IMR-90 (cell line): ENCODE results near the gene MFRP. TPM values are rescaled to one million over a fixed set of nuclear protein-coding genes. Genes with fewer than 3 reads are reported as not detected.

Source experiments
- ATAC-seq: fragments of 200-7000 bp; cut with Tn5 transposase; 2 replicates; pipeline ENCODE4 v1.9.1; 2020; ENCODE audit warnings: low read depth, mild to moderate bottlenecking, moderate library complexity
- BruUV-seq: library from RNA; stranded (reverse); fragments of 400-500 nt; replicated peaks from 2 replicates; lab custom pipeline; 2021; lab: Mats Ljungman, UMichigan
- CTCF ChIA-PET: fragments of 300-600 bp; formaldehyde crosslinking; extraction: SDS; loops from one replicate; lab custom pipeline; 2021; ENCODE audit warnings: antibody characterized with exemption; lab: Yijun Ruan, JAX
- POLR2A ChIA-PET: fragments of 300-600 bp; sonication (Branson Sonifier 250); formaldehyde crosslinking; loops from one replicate; lab custom pipeline; 2022; ENCODE audit warnings: antibody characterized with exemption; ENCODE audit not compliant: unreplicated experiment; lab: Charles Lee
- DNase-seq: peaks from one replicate; pipeline ENCODE4 v3.0.0; 2013
- H2AFZ ChIP-seq: replicated peaks from 2 replicates; pipeline ENCODE3; 2013; ENCODE audit warnings: low read length, mild to moderate bottlenecking; ENCODE audit not compliant: poor library complexity
- H2AK5ac ChIP-seq: 2 replicates; pipeline ENCODE4 v1.6.1; 2013; ENCODE audit warnings: low read depth, low read length, inconsistent platforms
- H2AK9ac ChIP-seq: replicated peaks from 2 replicates; pipeline ENCODE3; 2013; ENCODE audit warnings: mild to moderate bottlenecking, low read depth, low read length, moderate library complexity; ENCODE audit not compliant: poor library complexity
- H2BK120ac ChIP-seq: 2 replicates; pipeline ENCODE4 v1.6.1; 2013; ENCODE audit warnings: low read depth, low read length, inconsistent platforms
- H2BK15ac ChIP-seq: 3 replicates; pipeline ENCODE4 v1.6.1; 2013; ENCODE audit warnings: low read depth, low read length, inconsistent platforms
- H2BK20ac ChIP-seq: 2 replicates; pipeline ENCODE4 v1.6.1; 2013; ENCODE audit warnings: low read depth, mild to moderate bottlenecking, inconsistent platforms, low read length, moderate library complexity
- H2BK5ac ChIP-seq: 2 replicates; pipeline ENCODE4 v1.6.1; 2013; ENCODE audit warnings: mild to moderate bottlenecking, low read depth, low read length, inconsistent platforms; ENCODE audit not compliant: poor library complexity, severe bottlenecking
- H3K14ac ChIP-seq: replicated peaks from 2 replicates; pipeline ENCODE4 v1.6.1; 2013; ENCODE audit warnings: low read depth, low read length, inconsistent platforms
- H3K18ac ChIP-seq: 2 replicates; pipeline ENCODE4 v1.6.1; 2013; ENCODE audit warnings: low read depth, low read length, control low read depth
- H3K23ac ChIP-seq: 2 replicates; pipeline ENCODE4 v1.6.1; 2013; ENCODE audit warnings: low read depth, low read length, inconsistent platforms
- H3K27ac ChIP-seq: 2 replicates; pipeline ENCODE4 v1.5.1; 2013; ENCODE audit warnings: mild to moderate bottlenecking, control low read depth, low read length; ENCODE audit not compliant: insufficient read depth
- H3K27me3 ChIP-seq: 2 replicates; pipeline ENCODE4 v1.6.1; 2013; ENCODE audit warnings: low read length; ENCODE audit not compliant: control insufficient read depth, insufficient read depth
- H3K36me3 ChIP-seq: 2 replicates; pipeline ENCODE4 v1.6.1; 2013; ENCODE audit warnings: low read length, mixed read lengths; ENCODE audit not compliant: control insufficient read depth, insufficient read depth
- H3K4ac ChIP-seq: 2 replicates; pipeline ENCODE4 v1.6.1; 2013; ENCODE audit warnings: low read depth, low read length, inconsistent platforms
- H3K4me1 ChIP-seq: 2 replicates; pipeline ENCODE4 v1.6.1; 2013; ENCODE audit warnings: low read length, mixed read lengths; ENCODE audit not compliant: control insufficient read depth, insufficient read depth
- H3K4me2 ChIP-seq: 2 replicates; pipeline ENCODE4 v1.6.1; 2013; ENCODE audit warnings: low read depth, mild to moderate bottlenecking, control low read depth, low read length, moderate library complexity
- H3K4me3 ChIP-seq: 2 replicates; pipeline ENCODE4 v1.5.1; 2013; ENCODE audit warnings: low read depth, mild to moderate bottlenecking, control low read depth, low read length, moderate library complexity; ENCODE audit not compliant: insufficient read depth
- H3K56ac ChIP-seq: 2 replicates; pipeline ENCODE4 v1.6.1; 2013; ENCODE audit warnings: low read length, inconsistent platforms; ENCODE audit not compliant: insufficient read depth; ENCODE audit errors: extremely low read depth
- H3K79me1 ChIP-seq, 2 experiments: 2 replicates each; pipeline ENCODE4 v1.6.1; 2013; ENCODE audit warnings: low read length in 2 of 2, inconsistent platforms in 1 of 2, low read depth in 1 of 2
- H3K9ac ChIP-seq: 2 replicates; pipeline ENCODE4 v1.6.1; 2013; ENCODE audit warnings: low read depth, low read length, control low read depth
- H3K9me1 ChIP-seq: 2 replicates; pipeline ENCODE4 v1.6.1; 2013; ENCODE audit warnings: low read length, inconsistent platforms; ENCODE audit not compliant: insufficient read depth
- H3K9me3 ChIP-seq: 2 replicates; pipeline ENCODE4 v1.6.1; 2013; ENCODE audit warnings: low read length; ENCODE audit not compliant: control insufficient read depth, insufficient read depth
- H4K20me1 ChIP-seq: 2 replicates; pipeline ENCODE4 v1.6.1; 2013; ENCODE audit warnings: low read length, inconsistent platforms; ENCODE audit not compliant: insufficient read depth
- H4K5ac ChIP-seq: 2 replicates; pipeline ENCODE4 v1.6.1; 2013; ENCODE audit warnings: mild to moderate bottlenecking, low read depth, low read length, control low read depth
- H4K8ac ChIP-seq, 2 experiments: 2 replicates each; pipeline ENCODE4 v1.6.1; 2013; ENCODE audit warnings: low read depth in 2 of 2, low read length in 2 of 2, control low read depth in 1 of 2, inconsistent platforms in 1 of 2
- H4K91ac ChIP-seq: 2 replicates; pipeline ENCODE4 v1.6.1; 2013; ENCODE audit warnings: low read depth, low read length, inconsistent platforms; ENCODE audit not compliant: insufficient read depth
- BHLHE40 ChIP-seq: fragments of 150-350 bp; IDR thresholded peaks from 2 replicates; pipeline ENCODE4 v1.6.1; 2016; ENCODE audit warnings: mild to moderate bottlenecking, low read depth, low read length
- CEBPB ChIP-seq: IDR thresholded peaks from 2 replicates; pipeline ENCODE4 v1.6.1; 2012; ENCODE audit warnings: low read depth, low read length, improper control_type of control experiment
- CHD1 ChIP-seq: IDR thresholded peaks from 2 replicates; pipeline ENCODE4 v1.6.1; 2012; ENCODE audit warnings: low read depth, low read length, improper control_type of control experiment
- FOS ChIP-seq: fragments of 150-350 bp; IDR thresholded peaks from 2 replicates; pipeline ENCODE4 v1.6.1; 2016; ENCODE audit warnings: low read depth, low read length
- MAFK ChIP-seq: IDR thresholded peaks from 2 replicates; pipeline ENCODE4 v1.6.1; 2012; ENCODE audit warnings: low read depth, low read length, improper control_type of control experiment
- NFE2L2 ChIP-seq: fragments of 150-350 bp; IDR thresholded peaks from 2 replicates; pipeline ENCODE4 v1.6.1; 2016; ENCODE audit warnings: low read depth, mild to moderate bottlenecking, low read length
- POLR2A ChIP-seq: IDR thresholded peaks from 2 replicates; pipeline ENCODE4 v1.6.1; 2012; ENCODE audit warnings: mild to moderate bottlenecking, low read depth, low read length
- RCOR1 ChIP-seq: IDR thresholded peaks from 2 replicates; pipeline ENCODE4 v1.6.1; 2012; ENCODE audit warnings: mild to moderate bottlenecking, low read length, improper control_type of control experiment; ENCODE audit not compliant: insufficient replicate concordance
- RFX5 ChIP-seq: IDR thresholded peaks from 2 replicates; pipeline ENCODE4 v1.8.0; 2012; ENCODE audit warnings: low read depth, mild to moderate bottlenecking, low read length, moderate library complexity
- SMC3 ChIP-seq: fragments of 150-350 bp; IDR thresholded peaks from 2 replicates; pipeline ENCODE4 v1.6.1; 2016; ENCODE audit warnings: low read depth, mild to moderate bottlenecking, antibody characterized with exemption, low read length, moderate library complexity
- WGBS, 2 experiments: methylation state at CpG; one replicate each; pipeline versions ENCODE4 v1.1.5 to v1.1.7; 2013; ENCODE audit warnings: missing lambda C conversion rate in 2 of 2; ENCODE audit not compliant: insufficient read length in 1 of 2; ENCODE audit errors: extremely low coverage in 2 of 2; 5-methylcytosine and 5-hydroxymethylcytosine counted together
- dilution Hi-C: fragments of 300-500 bp; cut with HindIII; formaldehyde crosslinking; loops from one replicate; pipeline ENCODE4 v1.14.3; 2018; ENCODE audit warnings: low sequenced_read_pairs; ENCODE audit not compliant: unreplicated experiment
- in situ Hi-C: fragments of 300-500 bp; cut with MboI; formaldehyde crosslinking; loops from 3 replicates; pipeline ENCODE4 v1.14.3; 2019; ENCODE audit warnings: low sequenced_read_pairs, inconsistent platforms, mixed read lengths
- intact Hi-C: fragments of 100-400 bp; cut with micrococcal nuclease; formaldehyde crosslinking; loops from 2 replicates; pipeline ENCODE4 v1.10.0; 2022
- polyA plus RNA-seq, 3 experiments: library from polyadenylated mRNA; depleted of rRNA; stranded (reverse); fragments of >200 nt; gene quantifications; 2 replicates each; pipeline ENCODE4 v1.2.3, GENCODE V29; 2012; ENCODE audit warnings: low replicate concordance in 1 of 3
- total RNA-seq: library from RNA; depleted of rRNA; stranded (reverse); fragments of >200 nt; gene quantifications from 2 replicates; pipeline ENCODE4 v1.2.3, GENCODE V29; 2012
- TF ChIP-seq, protein P1 (sequence below): conservative IDR thresholded peaks from 2 replicates; pipeline ENCODE4 v1.5.1; 2012; ENCODE audit warnings: mild to moderate bottlenecking, low read depth, low read length, improper control_type of control experiment

The MFRP gene
- total and polyA plus RNA-seq, 2 of the 4 experiments (the other 2 are of a cell fraction): not detected

- BruUV-seq: no TSS peak
- intact Hi-C loops: no loop called here
- WGBS, 2 experiments: 50% methylated on average over 2 of the region's 4 CpGs; no CpG with 5 or more reads in 1 of the 2 experiments
- in situ Hi-C loops: no loop called here
- H4K91ac ChIP-seq: no peak overlapping the region
- ATAC-seq: no peak
- H3K9me1 ChIP-seq: peaks cover 14% of the 10 kb centered on the region
- H3K27me3 ChIP-seq: no peaks in the 10 kb centered on the region
- H3K14ac ChIP-seq: no peak overlapping the region
- H3K4me2 ChIP-seq: no peak overlapping the region
- H3K27ac ChIP-seq: no peak overlapping the region
- no peak overlapping the region for H3K18ac ChIP-seq
- H3K4me1 ChIP-seq: peaks cover 12% of the 10 kb centered on the region; the same call in 1 of the 2 replicates
- H3K4ac ChIP-seq: no peak overlapping the region
- no peak overlapping the region for H3K23ac ChIP-seq
- TF ChIP-seq POLR2A (no peak), MAFK (no peak), NFE2L2 (no peak), FOS (no peak), RCOR1 (no peak), BHLHE40 (no peak), CEBPB (no peak), CHD1 (no peak), SMC3 (no peak), RFX5 (no peak)
- TF ChIP-seq, protein P1, sequence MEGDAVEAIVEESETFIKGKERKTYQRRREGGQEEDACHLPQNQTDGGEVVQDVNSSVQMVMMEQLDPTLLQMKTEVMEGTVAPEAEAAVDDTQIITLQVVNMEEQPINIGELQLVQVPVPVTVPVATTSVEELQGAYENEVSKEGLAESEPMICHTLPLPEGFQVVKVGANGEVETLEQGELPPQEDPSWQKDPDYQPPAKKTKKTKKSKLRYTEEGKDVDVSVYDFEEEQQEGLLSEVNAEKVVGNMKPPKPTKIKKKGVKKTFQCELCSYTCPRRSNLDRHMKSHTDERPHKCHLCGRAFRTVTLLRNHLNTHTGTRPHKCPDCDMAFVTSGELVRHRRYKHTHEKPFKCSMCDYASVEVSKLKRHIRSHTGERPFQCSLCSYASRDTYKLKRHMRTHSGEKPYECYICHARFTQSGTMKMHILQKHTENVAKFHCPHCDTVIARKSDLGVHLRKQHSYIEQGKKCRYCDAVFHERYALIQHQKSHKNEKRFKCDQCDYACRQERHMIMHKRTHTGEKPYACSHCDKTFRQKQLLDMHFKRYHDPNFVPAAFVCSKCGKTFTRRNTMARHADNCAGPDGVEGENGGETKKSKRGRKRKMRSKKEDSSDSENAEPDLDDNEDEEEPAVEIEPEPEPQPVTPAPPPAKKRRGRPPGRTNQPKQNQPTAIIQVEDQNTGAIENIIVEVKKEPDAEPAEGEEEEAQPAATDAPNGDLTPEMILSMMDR: no peak
- H3K56ac ChIP-seq: no peak overlapping the region
- H3K4me3 ChIP-seq: no peak overlapping the region
- ChIA-PET POLR2A (no interaction called here), CTCF (no interaction called here)
- H4K8ac ChIP-seq: no peak overlapping the region
- dilution Hi-C loops: no loop called here
- H4K20me1 ChIP-seq: no peaks in the 10 kb centered on the region
- H2AK9ac ChIP-seq: no peak overlapping the region
- H2BK20ac ChIP-seq: no peak overlapping the region
- H2BK120ac ChIP-seq: no peak overlapping the region
- H3K36me3 ChIP-seq: peaks cover 2% of the 10 kb centered on the region; the same call in 1 of the 2 replicates
- no peak overlapping the region for H2BK5ac ChIP-seq
- H2BK15ac ChIP-seq: no peak overlapping the region
- no peak for DNase-seq
- peaks cover 10 to 25% of the 10 kb centered on the region in 2 experiments; a peak in 3 of 4 replicates for H3K79me1 ChIP-seq
- H3K9ac ChIP-seq: no peak overlapping the region
- H2AK5ac ChIP-seq: no peak overlapping the region
- no peaks in the 10 kb centered on the region for H3K9me3 ChIP-seq
- H4K5ac ChIP-seq: no peak overlapping the region
- no peak overlapping the region for H2AFZ ChIP-seq
These were observed 14.3 kb downstream of the MFRP start for GRCh38 chr11:119332111-119332765.
